ENCODE data around the gene NDC1. TPM values are rescaled to one million over a fixed set of nuclear protein-coding genes. Genes with fewer than 3 reads are reported as not detected.

Gene NDC1
- total RNA-seq, 1 donor from 2014 or later, result 8.6 TPM

GRCh38 chr1:53769184-53769583 is 68.9 kb downstream of the NDC1 start:
- Mint-ChIP-seq H3K9me3 (ENCODE audit: low read depth) (no peaks in the 10 kb centered on the region), H3K27me3 (ENCODE audit: low read depth) (no peaks in the 10 kb centered on the region), H3K36me3 (ENCODE audit: low read depth) (peaks cover 5% of the 10 kb centered on the region), H3K27ac (ENCODE audit: unreplicated experiment) (peak overlapping the region; percentile 81), H3K4me3 (ENCODE audit: unreplicated experiment) (no peak overlapping the region), H3K4me1 (ENCODE audit: low read depth) (peaks cover 59% of the 10 kb centered on the region)
- no peak for DNase-seq (ENCODE audit: low spot score)
- no peak for TF ChIP-seq CTCF (IDR thresholded peaks at IDR 0.05)

DNA sequence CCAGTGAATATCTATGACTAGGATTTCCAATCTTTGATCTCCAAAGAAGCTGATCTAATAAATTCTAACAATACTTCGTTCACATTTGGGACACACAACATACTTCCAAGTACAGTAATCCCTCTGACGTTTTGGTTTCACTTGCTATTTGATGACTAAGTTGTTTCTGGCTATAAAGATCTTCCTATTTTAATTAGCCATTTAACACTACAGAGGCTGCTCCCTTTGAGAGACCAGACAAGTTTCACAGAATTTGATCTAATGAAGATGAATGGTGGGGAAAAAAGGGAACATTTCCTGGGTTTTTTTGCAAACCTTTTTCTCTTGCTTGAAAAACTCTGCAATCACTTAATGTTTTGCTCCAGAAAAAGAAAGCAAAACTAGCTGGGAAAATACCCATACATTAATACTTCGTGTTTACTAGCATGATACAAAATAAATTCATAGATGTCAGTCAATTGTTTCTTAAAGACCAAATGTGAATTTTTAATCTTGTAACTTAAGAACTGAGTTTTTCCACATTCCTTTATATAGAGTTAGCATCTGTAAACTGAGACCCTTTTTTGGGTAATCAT is 71.2 kb downstream of the NDC1 start:
- peaks cover 5% of the 10 kb centered on the region for H3K36me3 Mint-ChIP-seq (ENCODE audit: low read depth)
- H3K4me3 Mint-ChIP-seq (ENCODE audit: unreplicated experiment), result peak overlapping the region; percentile 20
- DNase-seq (ENCODE audit: low spot score), result no peak
- H3K27ac Mint-ChIP-seq (ENCODE audit: unreplicated experiment), result peak overlapping the region; percentile 63
- no peaks in the 10 kb centered on the region for H3K27me3 Mint-ChIP-seq (ENCODE audit: low read depth)
- H3K4me1 Mint-ChIP-seq (ENCODE audit: low read depth), result peaks cover 47% of the 10 kb centered on the region
- H3K9me3 Mint-ChIP-seq (ENCODE audit: low read depth), result no peaks in the 10 kb centered on the region
- no peak for TF ChIP-seq CTCF (IDR thresholded peaks at IDR 0.05)

- H3K4me3 Mint-ChIP-seq (ENCODE audit: unreplicated experiment), result no peak overlapping the region
- H3K27ac Mint-ChIP-seq (ENCODE audit: unreplicated experiment), result peak overlapping the region; percentile 24
- no peak for TF ChIP-seq CTCF (IDR thresholded peaks at IDR 0.05)
- DNase-seq (ENCODE audit: low spot score), result no peak
- no peaks in the 10 kb centered on the region for H3K9me3 Mint-ChIP-seq (ENCODE audit: low read depth)
- no peaks in the 10 kb centered on the region for H3K27me3 Mint-ChIP-seq (ENCODE audit: low read depth)
- peaks cover 42% of the 10 kb centered on the region for H3K4me1 Mint-ChIP-seq (ENCODE audit: low read depth)
- H3K36me3 Mint-ChIP-seq (ENCODE audit: low read depth), result peaks cover 5% of the 10 kb centered on the region
Observed at GRCh38 chr1:53766194-53766742, 71.8 kb downstream of the NDC1 start.

DNA sequence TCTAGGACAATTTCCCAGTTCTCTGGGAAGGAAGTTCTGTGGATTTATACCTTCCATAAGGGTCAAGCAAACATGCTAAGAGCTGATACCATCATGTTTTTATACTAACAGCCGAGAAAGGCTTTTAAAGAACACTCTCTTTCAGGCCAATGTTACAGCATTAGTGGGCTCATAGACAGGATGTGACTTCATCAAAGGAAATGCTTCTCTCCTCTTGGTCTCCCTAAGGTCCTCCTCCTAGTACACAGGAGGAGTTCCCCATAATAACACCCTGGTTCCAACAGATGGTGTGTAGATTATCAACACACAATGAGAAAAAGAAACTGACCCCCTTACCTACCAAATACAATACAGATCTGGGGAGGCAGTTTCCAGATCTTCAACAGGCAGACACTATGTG is 72.4 kb downstream of the NDC1 start:
- peaks cover 37% of the 10 kb centered on the region for H3K4me1 Mint-ChIP-seq (ENCODE audit: low read depth)
- no peaks in the 10 kb centered on the region for H3K9me3 Mint-ChIP-seq (ENCODE audit: low read depth)
- H3K36me3 Mint-ChIP-seq (ENCODE audit: low read depth), result no peaks in the 10 kb centered on the region
- H3K27me3 Mint-ChIP-seq (ENCODE audit: low read depth), result no peaks in the 10 kb centered on the region
- H3K4me3 Mint-ChIP-seq (ENCODE audit: unreplicated experiment), result no peak overlapping the region
- no peak overlapping the region for H3K27ac Mint-ChIP-seq (ENCODE audit: unreplicated experiment)
- no peak for DNase-seq (ENCODE audit: low spot score)
- TF ChIP-seq CTCF (IDR thresholded peaks at IDR 0.05), result no peak

DNA sequence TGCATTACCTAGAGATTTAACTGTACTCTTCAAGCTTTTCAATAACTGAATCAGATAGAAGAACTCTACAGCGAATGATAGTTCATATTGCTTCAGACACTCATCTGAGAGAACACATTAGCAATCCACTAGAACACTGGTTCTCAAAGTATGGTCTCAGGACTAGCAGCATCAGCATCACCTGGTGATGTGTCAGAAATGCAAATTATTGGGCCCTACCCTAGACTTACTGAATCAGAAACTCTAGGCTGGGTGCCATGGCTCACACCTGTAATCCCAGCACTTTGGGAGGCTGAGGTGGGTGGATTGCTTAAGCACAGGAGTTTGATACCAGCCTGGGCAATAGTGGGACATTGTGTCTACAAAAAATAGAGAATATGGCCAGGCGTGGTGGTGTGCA is 74.2 kb downstream of the NDC1 start:
- Mint-ChIP-seq H3K27me3 (ENCODE audit: low read depth) (no peaks in the 10 kb centered on the region), H3K4me3 (ENCODE audit: unreplicated experiment) (no peak overlapping the region)
- no peak for TF ChIP-seq CTCF (IDR thresholded peaks at IDR 0.05)

More for the DNA sequence above, 74.2 kb downstream of the NDC1 start:
- Mint-ChIP-seq H3K27ac (ENCODE audit: unreplicated experiment) (no peak overlapping the region), H3K4me1 (ENCODE audit: low read depth) (peaks cover 29% of the 10 kb centered on the region), H3K9me3 (ENCODE audit: low read depth) (no peaks in the 10 kb centered on the region), H3K36me3 (ENCODE audit: low read depth) (no peaks in the 10 kb centered on the region)
- no peak for DNase-seq (ENCODE audit: low spot score)
